ENCODE data around the gene MIA3. TPM values are rescaled to one million over a fixed set of nuclear protein-coding genes. Genes with fewer than 3 reads are reported as not detected.

MIA3 gene
- total RNA-seq, 1 experiment from 2014 or later = 50.8 TPM

- Histone ChIP-seq H2AFZ (ENCODE audit: low read length) (no peak overlapping the region), H3K9me3 (ENCODE audit: low read length) (no peaks in the 10 kb centered on the region), H4K20me1 (ENCODE audit: low read length) (no peaks in the 10 kb centered on the region), H3K27me3 (ENCODE audit: low read length) (no peaks in the 10 kb centered on the region), H3K36me3 (ENCODE audit: low read depth, low read length) (peaks cover 41% of the 10 kb centered on the region), H3F3A (ENCODE audit: low read length, unreplicated experiment) (peaks cover 7% of the 10 kb centered on the region), H3K4me1 (ENCODE audit: insufficient read depth, low read length) (peaks cover 51% of the 10 kb centered on the region), H3K9ac (ENCODE audit: low read length) (no peak overlapping the region), H3K27ac (ENCODE audit: low read length) (no peak overlapping the region), H3K9me2 (replicated peaks; ENCODE audit: low read length) (no peaks in the 10 kb centered on the region), H3K79me2 (ENCODE audit: low read length) (peaks cover 77% of the 10 kb centered on the region), H3K4me2 (ENCODE audit: low read length) (peak overlapping the region; percentile 41), H3K4me3 (ENCODE audit: low read length) (peak overlapping the region; percentile 10; the same call in 1 of the 2 replicates)
- TF ChIP-seq EZH2phosphoT487 (IDR thresholded peaks at IDR 0.05; ENCODE audit: borderline replicate concordance, low read length) = no peak
- TF ChIP-seq CTCF (conservative IDR thresholded peaks at IDR 0.05; ENCODE audit: low read depth, low read length) = no peak
- TF ChIP-seq EZH2 (IDR thresholded peaks at IDR 0.05; ENCODE audit: low read length, unreplicated experiment) = no peak
- BruUV-seq (replicated peaks) = no TSS peak
- POLR2A ChIA-PET (ENCODE audit: unreplicated experiment) = no interaction called here
- intact Hi-C loops (cut with micrococcal nuclease) = no loop called here
- CTCF ChIA-PET = no interaction called here
- DNase-seq = peak; percentile 20
- no peak for ATAC-seq
Observed at GRCh38 chr1:222586842-222587241, 31.1 kb upstream of the MIA3 start.

DNA sequence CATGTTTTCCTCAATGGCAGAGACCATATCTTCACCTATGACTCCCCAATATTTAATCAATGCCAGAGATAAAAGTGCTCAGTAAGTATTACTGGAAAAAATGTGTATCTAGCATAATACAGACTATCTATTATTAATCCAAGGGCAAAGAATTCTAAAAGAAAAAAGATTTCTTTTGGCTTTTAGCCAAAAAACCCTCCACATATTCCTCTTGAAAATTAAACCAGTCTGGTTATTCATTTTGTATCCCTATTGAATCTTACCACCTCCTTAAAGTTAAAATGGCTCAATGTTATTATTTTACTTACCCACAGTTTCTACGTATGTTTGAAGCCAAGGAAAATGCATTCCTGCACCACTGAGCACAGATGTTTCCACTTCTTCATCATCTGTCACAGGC, 29.8 kb upstream of the MIA3 start:
- no peak for TF ChIP-seq EZH2 (IDR thresholded peaks at IDR 0.05; ENCODE audit: low read length, unreplicated experiment)
- TF ChIP-seq CTCF (conservative IDR thresholded peaks at IDR 0.05; ENCODE audit: low read depth, low read length) = no peak
- no peak for TF ChIP-seq EZH2phosphoT487 (IDR thresholded peaks at IDR 0.05; ENCODE audit: borderline replicate concordance, low read length)
- H2AFZ ChIP-seq (ENCODE audit: low read length) = no peak overlapping the region
- ChIA-PET CTCF (no interaction called here), POLR2A (ENCODE audit: unreplicated experiment) (no interaction called here)
- no peaks in the 10 kb centered on the region for H3K9me3 ChIP-seq (ENCODE audit: low read length)
- DNase-seq (no peak), ATAC-seq (no peak)
- peaks cover 34% of the 10 kb centered on the region for H3K36me3 ChIP-seq (ENCODE audit: low read depth, low read length)
- intact Hi-C loops (cut with micrococcal nuclease) = loop anchor here (2.0 kb wide), 1 partner anchor 123 kb away; no protein-coding TSS in a partner anchor
- BruUV-seq (replicated peaks) = no TSS peak
- no peaks in the 10 kb centered on the region for H3F3A ChIP-seq (ENCODE audit: low read length, unreplicated experiment)
- H3K4me3 ChIP-seq (ENCODE audit: low read length) = peak overlapping the region; percentile 78
- H3K4me1 ChIP-seq (ENCODE audit: insufficient read depth, low read length) = peaks cover 38% of the 10 kb centered on the region
- H3K27me3 ChIP-seq (ENCODE audit: low read length) = no peaks in the 10 kb centered on the region
- no peaks in the 10 kb centered on the region for H3K9me2 ChIP-seq (replicated peaks; ENCODE audit: low read length)
- peaks cover 70% of the 10 kb centered on the region for H3K79me2 ChIP-seq (ENCODE audit: low read length)
- H3K4me2 ChIP-seq (ENCODE audit: low read length) = peak overlapping the region; percentile 89
- H3K9ac ChIP-seq (ENCODE audit: low read length) = no peak overlapping the region
- H3K27ac ChIP-seq (ENCODE audit: low read length) = no peak overlapping the region
- no peaks in the 10 kb centered on the region for H4K20me1 ChIP-seq (ENCODE audit: low read length)
